Caki2 (cell line): ENCODE data around the gene ITSN1. TPM values are rescaled to one million over a fixed set of nuclear protein-coding genes. Genes with fewer than 3 reads are reported as not detected.

Source experiments
- DNase-seq: peaks from one replicate; pipeline ENCODE4 v3.0.0-alpha.2; 2015; ENCODE audit warnings: low read depth
- in situ Hi-C: cut with HindIII; loops from 2 replicates; pipeline ENCODE4 v1.10.0; 2016; ENCODE audit warnings: low sequenced_read_pairs, low pct_unique_long_range_greater_than_20kb, mixed read lengths
- total RNA-seq: library from RNA; depleted of rRNA; stranded (reverse); fragments of >200 nt; shearing (Covaris generic); gene quantifications from 2 replicates; pipeline ENCODE4 v1.2.3, GENCODE V29; 2014; ENCODE audit warnings: low replicate concordance

The ITSN1 gene
- total RNA-seq, 1 experiment from 2014 or later = 36.1 TPM

DNA sequence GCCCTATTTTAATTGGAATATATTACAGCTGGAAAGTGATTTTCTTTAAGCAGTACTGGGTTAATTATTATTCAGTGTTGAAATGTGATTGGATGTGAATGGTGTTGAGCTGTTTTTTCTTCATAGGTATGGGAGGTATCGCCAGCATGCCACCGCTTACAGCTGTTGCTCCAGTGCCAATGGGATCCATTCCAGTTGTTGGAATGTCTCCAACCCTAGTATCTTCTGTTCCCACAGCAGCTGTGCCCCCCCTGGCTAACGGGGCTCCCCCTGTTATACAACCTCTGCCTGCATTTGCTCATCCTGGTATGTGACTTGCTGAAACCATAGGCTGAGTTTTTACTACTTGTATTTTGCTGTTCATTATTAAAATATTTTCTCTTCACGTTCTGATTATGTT is 107.7 kb downstream of the ITSN1 start:
- in situ Hi-C loops = no loop called here
- DNase-seq = no peak

DNA sequence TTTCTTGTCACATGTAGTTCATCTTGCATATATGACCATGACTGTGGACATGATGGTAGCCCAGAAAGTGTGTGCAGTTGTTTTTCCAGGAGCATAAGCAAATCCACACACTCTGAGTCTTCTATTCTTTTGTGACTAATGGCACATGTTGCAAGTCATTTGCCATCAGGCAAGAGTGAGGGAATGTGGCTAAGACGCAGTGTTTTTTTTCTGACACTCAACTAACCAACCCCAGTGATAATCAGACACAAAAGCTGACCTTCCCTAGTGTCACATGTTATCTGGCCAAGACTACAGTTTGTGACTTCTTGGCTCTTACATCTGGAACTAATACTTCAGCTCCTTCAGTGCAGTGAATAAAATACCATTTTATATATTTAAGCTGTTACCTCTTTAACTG is 108.8 kb downstream of the ITSN1 start:
- in situ Hi-C loops = no loop called here
- peak; percentile 37 for DNase-seq

GRCh38 chr21:33751533-33751932 is 109.2 kb downstream of the ITSN1 start:
- in situ Hi-C loops = no loop called here
- no peak for DNase-seq

GRCh38 chr21:33752260-33752659 is 110.0 kb downstream of the ITSN1 start:
- in situ Hi-C loops = no loop called here
- DNase-seq = no peak

DNA sequence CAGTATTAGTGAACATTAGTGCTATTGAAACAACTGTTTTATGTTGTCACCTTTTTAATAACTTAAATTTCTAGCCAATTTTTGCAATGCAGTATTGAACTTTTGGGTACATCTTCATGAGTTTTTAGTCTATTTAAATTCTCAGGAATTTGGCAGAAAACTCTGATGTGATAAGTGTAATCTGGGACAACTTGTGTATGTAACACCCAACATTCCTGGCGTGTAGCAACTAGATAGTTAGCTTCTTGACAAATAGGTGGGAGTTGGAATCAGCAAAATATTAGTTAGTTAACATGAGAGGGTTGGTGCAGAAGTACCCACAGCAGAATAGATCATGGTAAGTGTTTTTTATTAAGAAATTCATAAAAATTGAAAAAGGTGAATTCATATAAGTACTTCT is 111.6 kb downstream of the ITSN1 start:
- in situ Hi-C loops = no loop called here
- DNase-seq = no peak

GRCh38 chr21:33754481-33754880 is 112.2 kb downstream of the ITSN1 start:
- in situ Hi-C loops = no loop called here
- no peak for DNase-seq

DNA sequence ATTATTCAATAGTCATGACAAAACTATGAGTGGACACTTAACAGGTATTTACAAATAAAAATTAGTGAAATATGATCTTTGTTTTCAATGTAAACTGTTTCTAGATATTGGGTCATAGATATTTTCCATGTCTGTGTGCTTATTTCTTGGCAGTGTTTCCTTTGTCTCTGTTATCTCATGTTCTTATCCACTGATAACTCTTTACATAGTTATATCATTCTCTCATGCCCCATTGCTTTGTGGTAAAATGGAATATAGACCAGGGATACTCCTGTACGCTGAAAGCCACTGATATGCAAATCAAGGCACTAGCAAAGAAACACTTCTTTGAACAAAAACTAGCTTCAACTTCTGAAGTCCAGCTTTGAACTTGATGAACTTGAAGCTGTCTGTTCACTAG is 113.1 kb downstream of the ITSN1 start:
- no peak for DNase-seq
- in situ Hi-C loops = no loop called here

- peak; percentile 87 for DNase-seq
- in situ Hi-C loops = no loop called here
These were observed 118.5 kb downstream of the ITSN1 start for GRCh38 chr21:33760641-33761440.

GRCh38 chr21:33761441-33762036 is 119.2 kb downstream of the ITSN1 start:
- DNase-seq = peak; percentile 93
- in situ Hi-C loops = no loop called here

DNA sequence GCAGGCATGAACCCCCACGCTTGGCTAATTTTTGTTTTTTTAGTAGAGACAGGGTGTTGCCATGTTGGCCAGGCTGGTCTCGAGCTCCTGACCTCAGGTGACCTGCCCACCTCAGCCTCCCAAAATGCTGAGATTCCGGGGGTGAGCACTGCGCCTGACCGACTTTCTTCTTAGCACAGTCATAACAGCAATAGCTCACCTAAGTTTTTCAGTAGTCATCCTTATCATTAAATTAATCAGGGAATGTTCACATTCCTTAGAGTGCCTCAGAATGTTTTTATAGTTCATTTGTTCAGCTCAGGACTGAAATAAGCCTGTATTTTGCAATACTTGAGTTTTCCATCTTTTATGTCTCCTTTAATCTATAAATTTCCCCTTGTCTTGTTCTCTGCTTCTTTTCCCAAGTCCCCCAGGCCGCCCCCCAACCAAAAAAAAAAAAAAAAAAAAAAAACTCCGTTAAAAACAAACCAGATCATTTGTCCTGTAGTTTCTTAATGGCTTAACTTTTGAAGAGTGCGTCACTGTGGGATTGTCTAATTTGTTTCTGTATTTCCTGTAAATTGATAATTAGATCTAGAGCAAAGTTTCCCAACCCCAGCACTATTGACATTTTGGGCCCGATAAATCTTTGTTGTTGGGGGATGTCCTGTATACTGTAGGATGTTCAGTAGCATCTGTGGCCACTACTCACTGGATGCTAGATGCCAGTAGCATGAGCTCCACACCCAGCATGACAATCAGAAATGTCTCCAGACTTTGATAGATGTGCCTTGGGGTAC is 120.7 kb downstream of the ITSN1 start:
- in situ Hi-C loops = no loop called here
- peak; percentile 93 for DNase-seq

DNA sequence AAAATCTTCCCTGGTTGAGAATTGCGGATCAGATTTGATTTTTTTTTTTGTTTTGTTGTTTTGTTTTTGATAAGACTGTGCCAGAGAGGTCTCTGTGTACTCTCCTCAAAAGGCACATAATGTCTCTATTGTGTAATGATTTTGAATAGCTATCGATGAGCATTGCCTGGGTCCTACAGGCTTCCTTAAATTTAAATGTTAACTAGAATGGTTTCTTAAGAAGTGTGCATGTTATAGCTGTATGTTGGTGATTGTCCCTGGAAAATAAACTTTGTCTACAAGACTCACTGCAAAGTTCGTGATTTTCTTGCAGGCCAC is 121.2 kb downstream of the ITSN1 start:
- in situ Hi-C loops = no loop called here
- DNase-seq = no peak

DNA sequence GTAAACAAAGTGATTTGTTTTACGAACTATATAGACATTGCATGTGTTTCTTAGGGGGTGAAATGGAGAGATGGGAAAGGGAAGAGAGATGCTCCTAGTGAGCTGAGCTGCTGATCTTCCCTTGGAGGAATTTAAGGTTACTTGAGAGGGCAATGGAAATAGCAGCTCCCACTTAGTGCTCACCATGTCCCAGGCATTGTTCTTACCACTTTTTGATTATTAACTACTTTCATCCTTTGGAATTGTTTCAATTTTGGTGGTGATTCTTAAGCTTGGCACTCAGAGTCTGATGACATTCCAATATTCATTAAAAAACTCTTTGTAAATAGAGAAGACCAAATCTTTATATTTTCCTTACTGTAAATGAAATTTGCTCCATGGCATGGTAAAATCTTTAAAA is 124.9 kb downstream of the ITSN1 start:
- in situ Hi-C loops = no loop called here
- peak; percentile 32 for DNase-seq

GRCh38 chr21:33767960-33768359 is 125.7 kb downstream of the ITSN1 start:
- in situ Hi-C loops = no loop called here
- no peak for DNase-seq

GRCh38 chr21:33769057-33769456 is 126.8 kb downstream of the ITSN1 start:
- in situ Hi-C loops = no loop called here
- no peak for DNase-seq

- in situ Hi-C loops = no loop called here
- DNase-seq = no peak
These were observed 128.2 kb downstream of the ITSN1 start for GRCh38 chr21:33770542-33770941.

GRCh38 chr21:33771976-33772375 is 129.7 kb downstream of the ITSN1 start:
- DNase-seq = no peak
- in situ Hi-C loops = no loop called here

DNA sequence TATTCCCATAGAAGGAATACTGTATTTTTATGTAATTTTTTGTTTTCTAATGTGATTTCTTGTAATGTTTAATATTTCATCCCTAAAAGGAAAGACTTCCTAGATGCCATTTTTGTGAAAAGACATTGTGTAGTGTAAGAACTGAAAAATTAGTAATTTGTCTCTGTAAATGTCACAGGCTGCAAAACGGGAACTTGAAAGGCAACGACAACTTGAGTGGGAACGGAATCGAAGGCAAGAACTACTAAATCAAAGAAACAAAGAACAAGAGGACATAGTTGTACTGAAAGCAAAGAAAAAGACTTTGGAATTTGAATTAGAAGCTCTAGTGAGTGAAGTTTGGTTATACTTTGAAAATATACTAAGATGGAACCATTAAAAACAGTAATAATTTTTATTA is 132.2 kb downstream of the ITSN1 start:
- in situ Hi-C loops = no loop called here
- no peak for DNase-seq

GRCh38 chr21:33775100-33775828 is 133.0 kb downstream of the ITSN1 start:
- no peak for DNase-seq
- in situ Hi-C loops = no loop called here

- in situ Hi-C loops = no loop called here
- no peak for DNase-seq
These were observed 138.3 kb downstream of the ITSN1 start for GRCh38 chr21:33780631-33781030.
